ENCODE results near the gene RANBP3L. TPM values are rescaled to one million over a fixed set of nuclear protein-coding genes. Genes with fewer than 3 reads are reported as not detected.
A peak's percentile ranks its signal among the peaks of the same experiment; 100 is the strongest.

The RANBP3L gene
- polyA plus RNA-seq, 2 of the 4 experiments (the other 2 are of a cell fraction) = not detected

GRCh38 chr5:36243653-36244052 lies 58.0 kb downstream of the RANBP3L start:
- CTCF ChIA-PET = interaction anchor here (0.7 to 4.4 kb wide), 8 partner anchors 9 to 164 kb away, joined by 3 to 17 read pairs (median 4); no protein-coding TSS in a partner anchor
- 100% methylated on average over 1 of the region's 1 CpG for WGBS (ENCODE audit: missing lambda C conversion rate)
- Histone ChIP-seq H3K9me3 (no peaks in the 10 kb centered on the region), H3K27ac (no peak overlapping the region), H3K4me1 (peaks cover 19% of the 10 kb centered on the region; the same call in 2 of the 3 replicates), H3K4me2 (no peak overlapping the region), H3K4me3 (no peak overlapping the region)
- DNase-seq (ENCODE audit: low read depth in 1 of 2, low spot score in 1 of 2) = no peak
- TF ChIP-seq ESRRA (IDR thresholded peaks at IDR 0.05; ENCODE audit: borderline replicate concordance, low read length) (no peak), JUNB (IDR thresholded peaks at IDR 0.05) (no peak), CBX2 (IDR thresholded peaks at IDR 0.05; ENCODE audit: borderline replicate concordance, low read depth) (no peak), HOXB13 (CRISPR knock-in tag; IDR thresholded peaks at IDR 0.05; ENCODE audit: low read depth) (no peak), NR3C1 (IDR thresholded peaks at IDR 0.05) (no peak), REST (IDR thresholded peaks at IDR 0.05) (no peak), RFX5 (IDR thresholded peaks at IDR 0.05) (no peak)
- POLR2A ChIA-PET = interaction anchor here (0.7 kb wide), 1 partner anchor 92 kb away, joined by 6 read pairs; the partner anchor contains the start of gene SKP2
- no peak for ATAC-seq
- no peak for FAIRE-seq

- ChIA-PET CTCF (interaction anchor here (0.7 to 4.4 kb wide), 24 partner anchors 7 to 449 kb away, joined by 3 to 21 read pairs (median 5); partner anchors contain the start of gene LMBRD2), POLR2A (interaction anchor here (0.7 to 2.8 kb wide), 4 partner anchors 9 to 448 kb away, joined by 4 to 19 read pairs (median 6); partner anchors contain the start of genes LMBRD2 and SKP2)
- FAIRE-seq (no peak), DNase-seq (ENCODE audit: low read depth in 1 of 2, low spot score in 1 of 2) (peak in 1 of 2 experiments; percentile 5), ATAC-seq (no peak)
- H3K4me2 ChIP-seq = peak overlapping the region; percentile 72
- no peaks in the 10 kb centered on the region for H3K9me3 ChIP-seq
- H3K27ac ChIP-seq = peak overlapping the region; percentile 90 to 93
- WGBS (ENCODE audit: missing lambda C conversion rate) = 71% methylated on average over 24 of the region's 24 CpGs
- H3K4me3 ChIP-seq = peak overlapping the region; percentile 87
- H3K4me1 ChIP-seq = peaks cover 24% of the 10 kb centered on the region; the same call in 2 of the 3 replicates
- no peak for TF ChIP-seq REST (IDR thresholded peaks at IDR 0.05)
- no peak for TF ChIP-seq RARB (CRISPR knock-in tag; IDR thresholded peaks at IDR 0.05)
- TF ChIP-seq ZC3H11A (IDR thresholded peaks at IDR 0.05) = no peak
- TF ChIP-seq PHF8 (IDR thresholded peaks at IDR 0.05; ENCODE audit: borderline replicate concordance, low read depth) = no peak
- no peak for TF ChIP-seq GATA3 (IDR thresholded peaks at IDR 0.05; ENCODE audit: borderline replicate concordance)
- TF ChIP-seq SMC3 (IDR thresholded peaks at IDR 0.05) = no peak
- no peak for TF ChIP-seq EHMT2 (IDR thresholded peaks at IDR 0.05; ENCODE audit: low read depth)
- no peak for TF ChIP-seq CEBPB (IDR thresholded peaks at IDR 0.05)
- TF ChIP-seq EHF (CRISPR knock-in tag; IDR thresholded peaks at IDR 0.05) = 0 out of 2 replicates have a peak, but pooled peaks have one; percentile 75
- TF ChIP-seq RNF2 (IDR thresholded peaks at IDR 0.05; ENCODE audit: borderline replicate concordance, low read depth) = 0 out of 2 replicates have a peak, but pooled peaks have one; percentile 0
- TF ChIP-seq POLR2A (IDR thresholded peaks at IDR 0.05; ENCODE audit: low read length) = no peak
Observed at GRCh38 chr5:36242534-36243485, 58.9 kb downstream of the RANBP3L start.

Measured in A549 (cell line).